ENCODE measurements around the gene ABLIM3. TPM values are rescaled to one million over a fixed set of nuclear protein-coding genes. Genes with fewer than 3 reads are reported as not detected.

Gene ABLIM3
- polyA plus RNA-seq, 1 donor from 2014 or later: 17.7 TPM

DNA sequence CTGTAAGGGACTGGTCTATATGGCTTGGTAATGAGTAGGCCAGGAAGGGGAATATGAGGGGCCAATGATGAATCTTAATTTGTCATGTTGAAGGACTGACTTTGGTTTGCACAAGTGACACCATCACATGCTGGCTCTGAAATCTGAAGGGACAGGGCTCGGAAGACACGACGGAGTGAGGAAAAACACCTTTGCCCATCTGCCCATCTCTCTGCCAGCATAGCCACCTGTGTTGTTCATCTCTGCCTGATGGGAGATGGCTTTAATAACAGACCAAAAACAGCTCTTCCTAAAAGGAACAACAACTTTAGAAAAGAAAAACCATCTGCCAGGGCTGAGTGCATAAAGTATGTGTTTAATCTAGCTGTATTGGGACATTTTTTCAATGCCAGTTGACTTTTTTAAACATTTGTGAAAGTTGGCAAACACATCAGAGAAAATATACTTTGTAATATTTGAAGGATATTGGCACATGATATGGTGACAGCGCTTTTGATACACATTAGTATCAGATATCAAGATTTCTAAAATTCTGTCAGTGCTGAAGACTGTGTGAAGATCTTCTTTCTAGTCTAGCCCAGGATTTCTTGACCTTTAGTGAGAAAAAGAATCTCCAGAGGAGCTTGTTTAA lies 27.1 kb downstream of the ABLIM3 start:
- TF ChIP-seq EZH2 (IDR thresholded peaks at IDR 0.05; ENCODE audit: borderline replicate concordance, insufficient read depth, low read length, poor library complexity, severe bottlenecking) (no peak), RAD21 (conservative IDR thresholded peaks at IDR 0.05) (no peak), MXI1 (conservative IDR thresholded peaks at IDR 0.05; ENCODE audit: poor library complexity, severe bottlenecking) (no peak), REST (IDR thresholded peaks at IDR 0.05; ENCODE audit: borderline replicate concordance) (no peak), POLR2AphosphoS5 (IDR thresholded peaks at IDR 0.05) (no peak)
- TF ChIP-seq, protein P1, sequence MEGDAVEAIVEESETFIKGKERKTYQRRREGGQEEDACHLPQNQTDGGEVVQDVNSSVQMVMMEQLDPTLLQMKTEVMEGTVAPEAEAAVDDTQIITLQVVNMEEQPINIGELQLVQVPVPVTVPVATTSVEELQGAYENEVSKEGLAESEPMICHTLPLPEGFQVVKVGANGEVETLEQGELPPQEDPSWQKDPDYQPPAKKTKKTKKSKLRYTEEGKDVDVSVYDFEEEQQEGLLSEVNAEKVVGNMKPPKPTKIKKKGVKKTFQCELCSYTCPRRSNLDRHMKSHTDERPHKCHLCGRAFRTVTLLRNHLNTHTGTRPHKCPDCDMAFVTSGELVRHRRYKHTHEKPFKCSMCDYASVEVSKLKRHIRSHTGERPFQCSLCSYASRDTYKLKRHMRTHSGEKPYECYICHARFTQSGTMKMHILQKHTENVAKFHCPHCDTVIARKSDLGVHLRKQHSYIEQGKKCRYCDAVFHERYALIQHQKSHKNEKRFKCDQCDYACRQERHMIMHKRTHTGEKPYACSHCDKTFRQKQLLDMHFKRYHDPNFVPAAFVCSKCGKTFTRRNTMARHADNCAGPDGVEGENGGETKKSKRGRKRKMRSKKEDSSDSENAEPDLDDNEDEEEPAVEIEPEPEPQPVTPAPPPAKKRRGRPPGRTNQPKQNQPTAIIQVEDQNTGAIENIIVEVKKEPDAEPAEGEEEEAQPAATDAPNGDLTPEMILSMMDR (IDR thresholded peaks at IDR 0.05; ENCODE audit: poor library complexity, severe bottlenecking): no peak
- Histone ChIP-seq H3K9ac (ENCODE audit: low read length) (no peak overlapping the region), H3K4me3 (ENCODE audit: low read length) (no peak overlapping the region), H3K27me3 (ENCODE audit: insufficient read depth, low read depth, low read length) (no peaks in the 10 kb centered on the region), H3K27ac (ENCODE audit: low read length) (no peak overlapping the region), H2AFZ (ENCODE audit: low read depth, low read length) (no peak overlapping the region), H3K79me2 (replicated peaks; ENCODE audit: insufficient read depth, low read length) (no peaks in the 10 kb centered on the region), H3K36me3 (ENCODE audit: insufficient read depth, low read length) (no peaks in the 10 kb centered on the region), H3K9me2 (ENCODE audit: insufficient read depth, low read length) (no peaks in the 10 kb centered on the region), H4K20me1 (ENCODE audit: insufficient read depth) (no peaks in the 10 kb centered on the region), H3K4me2 (ENCODE audit: low read length) (no peak overlapping the region), H3K9me3 (ENCODE audit: low read length) (no peaks in the 10 kb centered on the region), H3F3A (ENCODE audit: insufficient read depth, low read length, poor library complexity, severe bottlenecking) (no peaks in the 10 kb centered on the region)

DNA sequence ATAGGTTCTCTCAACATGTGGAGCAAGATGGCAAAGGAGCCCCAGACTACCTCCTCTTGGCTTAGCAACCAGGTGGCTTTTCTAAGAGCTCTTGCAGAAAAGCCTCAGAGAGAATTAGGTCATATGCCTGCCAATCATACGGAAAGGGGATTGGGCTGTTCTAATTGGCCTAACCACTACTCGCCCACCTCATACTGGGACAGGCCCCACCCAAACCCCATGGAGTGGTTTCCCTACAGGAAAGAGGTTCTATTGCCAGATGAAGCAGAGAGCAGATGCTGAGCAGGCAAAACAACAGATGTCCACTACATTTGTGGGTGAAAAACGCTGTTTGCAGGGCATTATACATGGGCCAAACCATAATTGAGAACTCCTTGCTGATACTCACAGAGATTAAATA lies 29.0 kb downstream of the ABLIM3 start:
- Histone ChIP-seq H3K9me3 (ENCODE audit: low read length) (no peaks in the 10 kb centered on the region), H3K27ac (ENCODE audit: low read length) (no peak overlapping the region), H3K9me2 (ENCODE audit: insufficient read depth, low read length) (no peaks in the 10 kb centered on the region), H3K36me3 (ENCODE audit: insufficient read depth, low read length) (no peaks in the 10 kb centered on the region), H4K20me1 (ENCODE audit: insufficient read depth) (no peaks in the 10 kb centered on the region), H3F3A (ENCODE audit: insufficient read depth, low read length, poor library complexity, severe bottlenecking) (no peaks in the 10 kb centered on the region), H2AFZ (ENCODE audit: low read depth, low read length) (no peak overlapping the region), H3K9ac (ENCODE audit: low read length) (no peak overlapping the region), H3K27me3 (ENCODE audit: insufficient read depth, low read depth, low read length) (no peaks in the 10 kb centered on the region), H3K4me3 (ENCODE audit: low read length) (no peak overlapping the region), H3K4me2 (ENCODE audit: low read length) (no peak overlapping the region), H3K79me2 (replicated peaks; ENCODE audit: insufficient read depth, low read length) (no peaks in the 10 kb centered on the region)
- TF ChIP-seq MXI1 (conservative IDR thresholded peaks at IDR 0.05; ENCODE audit: poor library complexity, severe bottlenecking) (no peak), REST (IDR thresholded peaks at IDR 0.05; ENCODE audit: borderline replicate concordance) (no peak), TAF1 (IDR thresholded peaks at IDR 0.05; ENCODE audit: low read depth) (no peak), POLR2AphosphoS5 (IDR thresholded peaks at IDR 0.05) (no peak), SMC3 (conservative IDR thresholded peaks at IDR 0.05; ENCODE audit: poor library complexity) (no peak), RAD21 (conservative IDR thresholded peaks at IDR 0.05) (no peak), EP300 (conservative IDR thresholded peaks at IDR 0.05; ENCODE audit: poor library complexity, severe bottlenecking) (no peak), EZH2 (IDR thresholded peaks at IDR 0.05; ENCODE audit: borderline replicate concordance, insufficient read depth, low read length, poor library complexity, severe bottlenecking) (no peak)
- TF ChIP-seq, protein P1 (IDR thresholded peaks at IDR 0.05; ENCODE audit: poor library complexity, severe bottlenecking): no peak
